GM19238 (cell line): ENCODE data around the gene SIRPB2.
A peak's percentile ranks its signal among the peaks of the same experiment; 100 is the strongest.

Experiments used
- DNase-seq: peaks from one replicate; pipeline ENCODE4 v3.0.0; 2011; ENCODE audit warnings: low spot score; ENCODE audit not compliant: insufficient read length

Gene SIRPB2

DNA sequence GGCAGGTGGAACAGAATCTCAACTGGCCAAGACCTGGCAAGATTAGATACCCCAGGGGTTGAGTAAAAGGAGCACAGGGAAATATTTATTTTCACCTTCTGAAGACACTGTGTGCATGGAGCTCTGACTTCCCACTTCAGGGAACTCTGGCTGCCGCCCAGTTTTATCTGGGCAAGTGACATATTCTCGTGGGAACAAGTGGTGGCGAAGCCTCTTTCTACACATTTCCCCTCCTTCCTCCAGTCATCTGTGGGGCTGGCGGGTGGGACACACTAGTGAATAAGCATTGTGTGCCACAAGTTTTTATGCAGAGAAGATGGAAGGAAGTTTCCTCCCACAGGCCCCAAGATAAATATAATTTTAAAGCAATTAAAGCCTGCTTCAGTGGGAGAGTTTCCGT lies 48.1 kb downstream of the SIRPB2 start:
- no peak for DNase-seq

DNA sequence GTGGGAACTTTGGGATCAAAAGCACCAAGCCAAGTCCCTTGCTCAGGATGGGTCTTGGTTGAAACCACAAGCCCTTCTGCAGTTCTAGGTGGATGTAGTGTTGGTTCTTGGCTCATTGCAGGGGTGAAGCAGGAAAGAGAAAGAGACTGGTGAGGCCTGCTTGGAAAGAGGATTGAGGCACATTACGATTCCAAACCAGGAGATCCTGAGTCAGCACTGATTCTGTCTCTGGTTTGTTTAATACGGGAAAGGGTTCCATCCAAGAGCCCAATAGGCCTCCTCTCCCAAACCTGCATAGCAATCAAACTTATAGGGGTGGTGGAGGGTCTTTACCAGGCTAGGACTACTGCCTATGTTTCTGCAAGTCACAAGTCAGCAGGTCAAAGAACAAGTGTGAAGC lies 48.9 kb downstream of the SIRPB2 start:
- no peak for DNase-seq

DNA sequence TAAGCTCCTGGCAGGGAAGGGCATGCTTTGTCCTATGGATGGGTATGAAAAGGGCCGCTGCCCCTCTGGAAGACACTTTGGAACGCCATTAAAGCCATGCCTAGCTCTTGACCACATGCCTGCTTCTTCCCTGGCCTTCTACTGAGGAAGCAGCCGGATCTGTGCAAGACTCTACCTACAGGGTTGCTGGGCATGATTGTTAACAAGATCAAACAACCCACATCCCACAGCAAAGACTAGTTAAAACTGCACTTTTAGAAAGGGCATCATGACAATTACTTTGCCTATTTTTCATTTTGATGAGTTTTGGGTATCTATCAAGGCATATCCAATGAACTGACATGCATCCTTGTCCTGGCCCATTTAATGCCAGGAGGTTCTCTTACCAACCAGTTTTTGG lies 50.1 kb downstream of the SIRPB2 start:
- no peak for DNase-seq

DNA sequence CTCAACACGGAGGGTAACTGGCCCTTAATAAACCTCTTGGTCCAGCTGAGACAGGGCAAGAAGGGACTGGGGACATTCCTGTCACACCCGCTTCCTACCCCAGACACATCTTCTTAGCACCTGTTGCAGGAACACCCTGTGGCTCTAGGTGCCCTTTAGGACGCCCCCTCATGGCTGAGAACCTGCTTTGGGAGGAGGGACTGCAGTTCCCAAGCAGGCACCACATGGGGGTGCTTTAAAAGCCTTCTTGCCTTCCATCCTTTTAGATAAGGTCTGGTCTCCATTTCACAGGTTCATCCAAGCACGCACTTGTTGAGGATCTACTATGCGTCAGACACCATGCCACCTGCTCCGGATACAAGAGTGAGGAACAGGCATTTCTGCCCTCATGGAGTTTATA lies 51.2 kb downstream of the SIRPB2 start:
- no peak for DNase-seq

DNA sequence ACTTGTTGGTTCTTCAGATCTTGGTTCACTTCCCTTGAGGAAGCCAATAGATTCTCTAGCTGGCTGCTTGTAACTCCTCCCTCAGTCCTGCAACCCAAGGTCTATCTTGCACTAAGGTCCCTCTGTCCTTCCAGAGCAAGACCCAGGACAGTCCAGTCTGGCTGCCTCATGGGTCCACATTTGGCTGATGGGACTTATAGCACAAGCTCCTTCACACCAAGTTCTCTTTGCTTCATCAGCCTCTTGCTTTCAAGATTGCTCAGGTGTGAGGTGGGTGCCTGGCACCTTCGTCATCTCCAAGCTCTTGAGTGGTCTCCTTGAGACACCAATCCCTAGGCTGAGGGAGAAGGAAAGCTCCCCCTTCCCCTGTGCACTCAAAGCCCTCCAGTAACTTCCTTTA lies 52.9 kb downstream of the SIRPB2 start:
- no peak for DNase-seq

DNA sequence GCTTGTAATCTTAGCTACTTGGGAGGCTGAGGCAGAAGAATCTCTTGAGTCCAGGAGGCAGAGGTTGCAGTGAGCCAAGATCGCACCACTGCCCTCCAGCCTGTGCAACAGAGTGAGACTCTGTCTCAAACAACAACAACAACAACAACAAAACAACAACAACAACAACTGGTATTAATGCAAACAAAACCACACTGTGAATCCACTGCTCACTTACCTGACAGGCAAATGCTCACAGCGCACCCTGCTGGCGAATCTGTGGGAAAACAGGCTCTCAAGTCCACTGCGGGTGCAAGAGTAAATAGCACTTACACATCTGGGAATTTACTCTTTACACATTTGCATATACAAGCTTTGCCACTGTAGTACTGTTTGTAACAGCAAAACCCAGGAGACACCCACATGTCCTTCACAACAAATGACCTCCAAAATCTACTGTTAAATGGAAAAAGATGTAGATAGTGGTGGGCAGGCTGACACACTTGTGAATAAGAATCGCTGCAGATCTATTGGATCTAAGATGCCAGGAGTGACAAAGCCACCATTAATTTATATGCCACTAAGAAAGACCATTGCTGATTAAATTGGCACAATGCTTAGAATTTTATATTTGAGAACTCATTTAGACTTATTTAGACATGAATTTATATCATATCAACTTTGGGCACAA lies 53.9 kb downstream of the SIRPB2 start:
- DNase-seq = peak; percentile 52

DNA sequence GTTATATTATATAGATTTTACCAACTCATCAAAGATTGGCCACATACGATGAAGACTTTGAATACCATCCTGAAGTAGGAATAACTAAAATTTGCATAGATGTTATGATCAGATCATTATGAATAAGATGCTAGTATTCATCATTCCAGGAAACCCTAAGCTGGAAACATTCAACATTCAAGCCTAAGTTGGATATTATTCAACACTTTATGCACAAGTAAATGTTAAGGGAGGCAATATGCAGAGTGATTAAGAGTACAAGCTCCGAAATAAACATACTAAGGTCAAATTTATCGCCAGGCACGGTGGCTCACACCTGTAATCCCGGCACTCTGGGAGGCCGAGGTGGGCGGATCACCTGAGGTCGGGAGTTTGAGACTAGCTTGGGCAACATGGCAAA lies 55.0 kb downstream of the SIRPB2 start:
- no peak for DNase-seq

DNA sequence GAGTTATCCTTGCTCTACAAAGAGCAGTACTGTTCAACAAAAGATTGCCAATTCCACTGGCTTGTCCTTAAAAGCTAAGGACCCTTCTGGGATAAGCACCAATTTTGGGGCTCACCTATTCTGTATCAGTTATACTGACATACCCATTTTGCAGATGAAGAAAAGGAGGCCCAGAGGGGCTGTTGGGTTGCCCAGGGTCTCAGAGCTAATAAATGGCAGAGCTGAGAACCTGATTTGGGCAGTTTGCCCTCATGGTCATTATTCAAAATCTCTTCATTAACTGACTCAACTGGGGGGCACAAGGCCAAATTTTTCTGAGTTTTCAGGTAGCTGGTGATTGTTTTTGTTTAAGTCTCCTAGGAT lies 55.9 kb downstream of the SIRPB2 start:
- no peak for DNase-seq

DNA sequence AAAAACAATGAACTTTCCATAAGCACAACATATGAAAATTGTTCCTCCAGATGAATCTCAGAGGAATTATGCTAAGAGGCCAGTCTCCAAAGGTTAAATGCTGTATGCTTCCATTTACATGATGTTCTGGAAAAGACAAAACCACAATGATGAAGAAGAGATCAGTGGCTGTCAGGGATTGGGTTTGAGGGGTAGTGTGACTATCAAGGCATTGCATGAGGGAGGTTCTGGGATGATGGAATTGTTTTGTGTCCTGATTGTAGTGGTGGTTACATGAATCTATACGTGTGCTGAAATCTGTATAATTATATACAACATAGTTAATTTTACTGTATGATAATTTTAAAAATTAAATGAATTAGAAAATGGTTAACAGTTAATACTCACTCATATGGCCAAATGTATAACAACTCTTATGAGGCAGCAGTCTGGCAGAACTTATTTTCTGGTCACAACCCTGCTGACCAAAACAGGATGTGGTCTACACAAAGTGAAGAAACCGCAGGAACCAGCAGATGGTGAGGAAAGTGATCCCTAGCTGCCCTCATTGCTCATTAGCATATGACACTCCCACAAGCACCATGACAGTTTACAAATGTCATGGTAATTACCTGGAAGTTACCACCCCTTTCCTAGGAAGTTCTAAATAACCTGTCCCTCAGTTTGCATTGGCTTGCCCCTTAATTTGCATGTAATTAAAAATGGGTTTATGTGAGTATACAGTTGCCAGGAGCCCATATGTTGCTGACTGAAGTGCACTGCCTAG lies 56.5 kb downstream of the SIRPB2 start:
- peak; percentile 40 for DNase-seq

DNA sequence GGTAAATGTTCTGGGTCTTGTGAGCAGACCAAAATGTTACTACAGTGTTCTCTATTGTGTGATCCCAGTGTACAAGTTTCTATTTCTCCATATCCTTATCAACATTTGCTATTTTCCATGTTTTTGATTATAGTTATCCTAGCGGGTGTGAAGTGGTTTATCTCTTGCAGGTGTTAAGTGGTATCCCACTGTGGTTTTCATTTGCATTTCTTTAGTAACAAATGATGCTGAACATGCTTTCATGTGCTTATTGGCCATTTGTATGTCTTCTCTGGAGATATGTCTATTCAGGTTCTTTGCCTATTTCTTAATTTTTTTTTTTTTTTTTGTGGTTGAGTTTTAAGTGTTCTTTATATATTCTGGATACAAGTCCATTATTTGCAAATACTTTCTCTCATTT lies 60.1 kb downstream of the SIRPB2 start:
- no peak for DNase-seq

DNA sequence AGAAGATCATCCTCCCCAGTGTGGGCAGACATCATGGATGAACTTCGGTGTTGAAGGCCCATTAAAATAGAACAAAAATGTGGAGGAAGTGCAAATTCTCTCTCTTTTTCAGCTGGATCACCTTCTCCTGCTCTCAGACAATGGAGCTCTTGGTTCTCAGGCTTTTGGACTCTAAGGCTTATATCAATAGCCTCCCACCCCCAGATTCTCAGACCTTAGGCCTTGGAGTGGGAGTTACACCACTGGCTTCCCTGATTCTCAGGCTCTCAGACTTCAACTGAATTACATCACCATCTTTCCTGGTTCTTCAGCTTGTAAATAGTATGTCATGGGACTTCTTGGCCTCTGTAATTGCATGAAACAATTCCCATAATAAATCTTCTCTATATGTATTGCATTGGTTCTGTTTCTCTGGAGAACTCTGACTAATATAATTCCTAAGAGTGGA lies 61.2 kb downstream of the SIRPB2 start:
- DNase-seq = no peak

DNA sequence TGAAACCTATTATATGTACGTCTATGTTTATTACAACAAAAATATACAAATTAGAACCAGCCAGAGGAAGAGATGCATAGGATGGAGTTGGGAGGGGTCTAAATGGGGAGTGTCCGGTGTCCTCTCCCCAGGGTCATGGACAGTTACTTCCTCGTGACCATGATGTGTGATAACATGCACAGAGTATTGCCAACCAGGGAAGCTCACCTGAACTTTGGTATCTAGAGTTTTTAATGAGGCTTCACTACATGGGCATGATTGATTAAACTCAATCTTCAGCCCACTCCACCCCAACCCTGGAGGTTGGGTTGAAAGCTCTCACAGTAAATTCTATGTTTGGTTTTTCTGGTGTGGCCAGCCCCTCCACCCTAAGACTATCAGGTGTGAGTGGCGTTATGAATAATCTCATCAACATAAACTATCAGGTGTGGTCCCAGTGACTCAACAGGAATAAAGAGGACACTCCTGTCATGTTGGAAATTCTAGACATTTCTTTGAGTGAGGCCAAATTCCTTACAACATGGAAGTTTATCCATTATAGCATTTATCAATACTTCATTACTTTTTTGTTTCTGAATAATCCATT lies 62.0 kb downstream of the SIRPB2 start:
- no peak for DNase-seq

DNA sequence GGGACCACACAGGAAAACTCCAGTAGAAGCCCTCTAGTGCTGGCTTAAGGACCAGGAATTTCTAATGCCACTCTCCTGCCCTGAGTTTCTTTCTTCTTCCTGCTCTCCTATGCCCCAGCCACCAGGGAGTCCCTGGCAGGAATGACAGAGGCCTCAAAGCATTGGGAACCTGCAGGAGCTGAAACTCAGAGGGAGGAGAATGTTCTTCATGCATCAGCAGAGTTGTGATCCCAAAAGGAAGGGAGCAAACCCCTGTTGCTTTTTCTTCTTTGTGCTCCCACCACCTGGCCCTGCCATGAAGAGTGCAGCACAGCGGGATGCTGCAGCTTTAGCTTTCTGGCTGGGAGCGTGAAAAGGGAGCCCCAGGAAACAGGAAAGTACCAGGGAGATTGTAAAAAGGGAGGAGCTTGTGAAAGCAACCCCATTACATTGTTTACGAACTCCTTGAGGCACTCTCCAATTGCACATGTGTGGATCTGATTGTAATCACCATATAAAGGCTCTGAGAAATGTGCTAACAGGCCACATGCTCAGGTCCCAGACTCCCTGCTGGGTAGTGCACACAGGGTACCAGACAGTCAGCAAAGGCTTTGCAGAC lies 63.7 kb downstream of the SIRPB2 start:
- DNase-seq = no peak

DNA sequence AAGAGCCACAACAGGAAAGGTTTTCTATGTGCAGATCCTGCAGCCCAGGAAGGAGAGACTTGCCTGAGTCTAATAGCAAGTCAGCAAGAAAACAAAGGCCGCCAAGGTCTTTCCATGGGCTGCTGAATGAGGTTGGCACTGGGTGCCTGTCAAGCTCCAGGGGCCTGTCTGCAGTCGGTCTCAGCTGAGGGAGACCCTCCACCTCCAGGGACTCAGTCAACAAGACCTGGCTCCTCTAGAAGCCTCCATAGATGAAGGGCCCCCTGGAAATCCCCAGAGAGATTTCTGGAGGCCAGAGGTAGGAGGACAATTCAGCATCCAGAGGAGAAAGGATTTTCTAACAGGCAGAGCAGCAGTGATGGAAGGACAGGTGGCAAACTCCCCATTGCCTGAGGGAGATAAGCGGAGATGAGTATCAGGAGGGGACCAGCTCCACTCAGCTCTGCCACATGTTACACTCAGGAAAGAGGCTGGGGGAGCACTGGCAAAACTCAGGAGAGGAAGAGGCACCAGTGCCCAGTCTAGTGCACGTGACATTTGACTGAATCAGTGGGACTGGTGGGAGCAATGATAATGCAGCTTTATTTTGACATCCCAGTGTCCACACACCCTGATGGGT lies 64.9 kb downstream of the SIRPB2 start:
- no peak for DNase-seq
